Ramos (cell line): ENCODE measurements around the gene UGT2A3.

Experiments used
- in situ Hi-C: fragments of 300-500 bp; cut with MboI; formaldehyde crosslinking; loops from one replicate; pipeline ENCODE4 v1.14.3; 2022; ENCODE audit warnings: low sequenced_read_pairs; ENCODE audit not compliant: unreplicated experiment

The UGT2A3 gene

DNA sequence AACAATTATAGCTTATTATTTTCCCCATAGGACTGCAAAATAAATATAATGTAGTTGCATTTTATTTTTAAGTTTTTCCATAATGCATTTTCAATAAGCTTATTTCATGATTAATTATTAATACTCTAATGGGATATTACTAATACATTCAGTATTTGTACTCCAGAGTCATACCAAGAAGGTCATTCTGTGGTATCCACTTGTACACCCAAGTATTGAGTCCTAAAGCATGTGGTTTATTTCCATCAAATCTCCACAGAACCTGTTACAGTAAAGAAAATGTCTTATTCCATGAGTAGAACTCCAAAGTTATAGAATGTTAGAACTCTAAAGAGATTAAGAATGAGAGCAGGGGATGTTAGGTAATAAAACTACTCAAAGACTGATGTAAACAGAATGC is 30.6 kb downstream of the UGT2A3 start:
- in situ Hi-C loops: no loop called here

DNA sequence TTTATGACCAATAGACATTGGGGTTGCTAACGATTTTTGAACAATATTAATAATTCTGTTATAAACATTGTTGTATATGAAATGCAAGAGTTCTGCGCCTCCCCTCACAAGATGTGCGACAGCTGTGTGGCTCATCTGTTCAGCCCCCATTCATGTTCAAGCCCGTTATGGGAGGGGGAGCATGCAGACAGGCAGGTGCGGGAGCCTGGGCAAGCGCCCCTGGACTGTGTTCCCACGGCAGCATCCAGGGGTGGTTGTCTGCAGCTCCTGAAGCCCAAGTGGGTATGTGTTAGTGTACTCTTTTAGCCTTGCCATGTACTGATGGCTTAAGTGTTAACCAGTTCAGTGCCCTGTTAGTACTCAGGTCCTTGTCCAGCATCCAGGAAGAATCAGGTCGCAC is 34.6 kb downstream of the UGT2A3 start:
- in situ Hi-C loops: no loop called here

DNA sequence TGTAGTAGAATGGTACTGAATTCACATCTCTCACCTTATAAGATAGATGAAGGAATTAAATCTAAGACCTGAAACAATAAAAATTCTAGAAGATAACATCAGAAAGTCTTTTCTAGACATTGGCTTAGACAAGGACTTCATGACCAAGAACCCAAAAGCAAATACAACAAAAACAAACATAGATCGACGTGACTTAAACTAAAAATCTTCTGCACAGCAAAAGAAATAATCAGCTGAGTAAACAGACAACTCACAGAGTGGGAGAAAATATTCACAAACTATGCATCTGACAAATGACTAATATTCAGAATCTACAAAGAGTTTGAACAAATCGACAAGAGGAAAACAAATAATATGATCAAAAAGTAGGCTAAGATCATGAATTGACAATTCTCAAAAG is 38.8 kb downstream of the UGT2A3 start:
- in situ Hi-C loops: no loop called here

DNA sequence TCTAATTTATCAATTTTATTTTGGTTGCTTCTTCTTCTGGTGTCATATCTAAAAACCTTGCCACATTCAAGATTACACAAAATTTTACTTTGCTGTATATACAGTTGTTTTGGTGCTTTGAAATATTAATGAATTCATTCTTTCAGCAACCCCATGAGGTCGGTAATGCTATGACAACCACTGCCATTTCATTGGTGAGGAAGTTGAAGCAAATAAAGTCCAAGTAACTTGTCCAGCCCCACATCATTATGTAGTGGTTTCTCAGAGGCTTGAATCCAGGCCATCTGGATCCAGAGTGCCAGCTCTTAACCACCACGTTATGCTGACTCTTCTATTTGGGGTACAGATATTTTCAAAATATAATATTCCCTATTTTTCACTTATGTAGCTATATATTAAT is 42.2 kb downstream of the UGT2A3 start:
- in situ Hi-C loops: no loop called here

DNA sequence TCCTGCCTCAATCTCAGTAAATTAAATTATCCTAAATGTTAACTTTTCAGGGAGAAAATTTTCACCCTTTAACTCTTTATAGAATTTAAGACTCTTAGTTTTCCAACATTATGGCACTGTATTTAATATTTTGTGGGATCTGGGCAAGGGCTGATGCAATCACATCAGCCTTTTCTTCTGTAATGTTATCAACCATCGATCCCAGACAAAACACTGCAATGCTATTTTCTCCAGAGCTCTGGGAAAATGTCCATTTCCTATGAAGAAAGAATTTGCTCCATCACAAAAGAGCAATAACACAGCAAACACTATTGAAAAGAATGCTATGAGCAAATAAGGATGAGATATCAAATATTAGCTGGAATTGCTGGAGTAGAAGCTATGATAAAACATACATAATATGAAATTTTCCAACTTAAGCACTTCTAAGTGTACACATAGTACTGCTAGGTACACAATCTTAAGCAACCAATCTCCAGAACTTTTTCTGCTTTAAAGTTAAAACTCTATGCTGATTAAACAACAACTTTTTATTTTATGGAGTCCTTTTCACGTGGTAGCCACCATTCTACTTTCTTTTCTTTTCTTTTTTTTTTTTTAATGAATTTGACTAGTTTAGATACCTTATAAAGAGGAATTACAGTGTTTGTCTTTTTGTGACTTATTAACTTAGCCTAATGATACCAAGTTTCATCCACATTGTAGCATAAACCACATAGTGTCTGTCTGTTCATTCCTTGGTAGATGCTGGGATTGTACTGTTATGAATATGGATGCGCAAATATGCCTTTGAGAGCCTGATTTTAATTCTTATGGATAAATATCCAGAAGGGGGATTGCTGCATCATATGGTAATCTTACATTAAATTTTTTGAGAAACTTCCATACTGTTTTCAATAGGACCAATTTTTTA is 43.6 kb downstream of the UGT2A3 start:
- in situ Hi-C loops: no loop called here

DNA sequence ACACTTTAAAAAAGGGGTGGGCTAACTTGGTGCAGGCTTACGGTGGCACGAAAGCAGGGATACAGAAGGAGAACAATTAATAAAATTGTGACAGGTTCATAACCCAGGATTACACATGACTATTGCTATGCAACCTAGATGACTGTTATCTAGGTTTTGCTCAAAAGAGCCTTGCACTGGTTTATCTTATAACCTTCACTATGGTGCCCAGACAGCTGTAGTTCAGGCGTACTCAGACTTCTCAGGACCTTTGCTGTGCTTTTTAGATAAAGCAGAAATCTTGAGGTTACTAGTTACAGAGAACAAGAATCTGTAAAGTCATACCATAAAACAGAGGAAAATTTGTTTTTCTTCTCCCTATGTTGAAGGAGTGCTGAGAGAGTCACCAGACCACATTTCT is 44.4 kb downstream of the UGT2A3 start:
- in situ Hi-C loops: no loop called here

DNA sequence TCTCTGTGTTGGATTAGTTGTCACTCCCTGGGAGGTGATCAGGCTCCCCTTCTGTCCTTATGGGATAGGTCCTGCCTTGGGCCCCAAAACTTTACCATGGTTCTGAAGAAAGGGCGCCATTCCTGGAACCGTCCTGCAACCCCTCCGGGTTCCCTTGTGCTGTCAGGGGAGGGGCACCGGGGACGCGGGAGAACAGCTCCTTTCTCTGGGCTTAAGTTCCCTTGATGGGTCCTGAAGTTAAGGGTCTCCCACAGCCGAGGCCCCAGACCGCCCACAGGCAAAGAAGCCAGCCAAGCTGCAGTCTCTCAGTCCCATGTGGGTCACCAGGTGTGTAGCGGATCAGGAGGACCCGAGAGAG is 44.8 kb downstream of the UGT2A3 start:
- in situ Hi-C loops: no loop called here

DNA sequence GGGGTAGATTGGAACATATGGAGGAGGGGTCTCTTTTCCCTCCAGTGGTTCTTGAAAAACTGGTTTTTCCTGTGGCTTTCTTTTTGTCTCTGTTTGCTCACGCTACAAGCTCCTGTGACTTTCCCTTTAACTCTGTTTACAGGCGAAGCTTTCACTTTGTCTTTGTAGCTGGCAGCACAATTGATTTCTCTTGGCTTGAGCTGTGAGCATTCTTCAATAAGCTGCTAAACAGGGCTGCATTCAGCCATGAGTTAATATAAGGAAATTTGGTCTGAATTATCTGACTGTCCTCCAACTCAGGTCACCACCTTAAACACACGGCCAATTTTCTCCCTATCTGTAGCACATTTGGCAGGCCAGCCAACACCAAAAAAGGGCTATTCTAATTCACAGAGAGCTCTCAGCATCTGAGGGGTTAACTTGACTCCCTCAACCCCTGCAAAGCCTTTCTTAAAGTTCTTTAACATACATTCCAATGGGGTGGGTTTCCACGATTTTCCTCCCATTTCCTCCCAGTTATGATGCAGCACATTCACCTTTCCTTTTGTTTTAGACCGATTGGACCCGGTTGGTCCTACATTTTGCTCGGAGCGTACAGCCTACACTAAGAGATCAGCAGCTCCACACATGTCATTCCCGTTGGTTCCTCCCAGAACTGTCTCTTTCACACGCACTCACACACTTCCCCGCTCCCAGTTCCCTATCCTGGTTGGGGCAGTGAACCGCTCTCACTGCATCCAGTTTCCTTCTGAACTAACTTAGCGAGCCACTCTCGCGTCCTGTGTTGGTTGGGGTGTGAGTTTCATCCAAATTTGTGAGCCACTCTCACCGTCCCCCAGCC is 45.4 kb downstream of the UGT2A3 start:
- in situ Hi-C loops: no loop called here

DNA sequence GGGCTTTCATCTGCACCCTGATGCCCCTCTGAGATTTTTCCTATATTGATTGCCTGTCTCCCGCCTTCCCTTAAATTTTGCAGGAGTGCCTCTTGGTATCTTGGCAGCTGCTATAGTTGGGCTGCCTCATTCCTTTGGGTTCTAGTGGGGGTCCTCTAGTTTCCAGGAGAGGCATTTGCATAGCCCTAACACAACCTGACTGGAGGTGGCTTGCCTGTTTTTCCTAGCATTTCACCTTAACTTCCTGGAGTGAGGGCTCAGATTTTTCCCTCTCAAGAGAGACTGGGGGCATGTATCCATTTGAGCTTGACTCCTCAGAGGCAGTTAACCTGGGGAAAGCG is 46.0 kb downstream of the UGT2A3 start:
- in situ Hi-C loops: no loop called here

DNA sequence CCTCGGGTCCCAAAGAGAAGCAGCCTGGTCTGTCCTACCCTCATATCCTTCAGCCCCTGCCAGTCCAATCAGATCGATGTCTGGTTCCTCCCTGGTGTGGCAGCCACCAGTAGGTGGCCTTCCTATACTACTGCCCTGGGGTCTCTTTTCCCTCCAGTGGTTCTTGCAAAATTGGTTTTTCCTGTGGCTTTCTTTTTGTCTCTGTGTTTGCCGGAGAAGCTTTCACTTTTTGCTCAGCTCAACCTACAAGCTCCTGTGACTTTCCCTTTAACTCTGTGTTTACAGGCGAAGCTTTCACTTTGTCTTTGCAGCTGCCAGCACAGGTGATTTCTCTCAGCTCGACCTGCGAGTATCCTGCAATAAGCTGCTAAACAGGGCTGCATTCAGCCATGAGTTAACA is 46.8 kb downstream of the UGT2A3 start:
- in situ Hi-C loops: no loop called here

DNA sequence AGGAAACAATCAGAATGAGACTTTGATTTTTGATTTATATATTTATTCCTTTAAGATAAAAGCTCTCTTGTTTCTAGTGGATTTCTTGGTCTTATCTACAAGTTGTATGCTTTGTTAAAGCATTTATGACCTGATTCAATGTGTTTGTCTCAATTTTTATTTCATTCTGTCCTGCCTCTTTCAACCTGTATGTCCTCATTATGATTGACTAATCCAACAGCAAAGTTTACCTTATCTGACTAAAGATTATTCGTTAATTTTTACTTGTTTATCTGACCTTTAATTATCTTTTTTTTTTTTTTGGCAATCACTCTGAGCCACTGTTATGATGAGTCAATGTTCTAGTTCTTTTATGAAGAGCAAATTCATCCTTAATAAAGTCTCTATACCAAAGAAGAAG is 54.9 kb downstream of the UGT2A3 start:
- in situ Hi-C loops: no loop called here

DNA sequence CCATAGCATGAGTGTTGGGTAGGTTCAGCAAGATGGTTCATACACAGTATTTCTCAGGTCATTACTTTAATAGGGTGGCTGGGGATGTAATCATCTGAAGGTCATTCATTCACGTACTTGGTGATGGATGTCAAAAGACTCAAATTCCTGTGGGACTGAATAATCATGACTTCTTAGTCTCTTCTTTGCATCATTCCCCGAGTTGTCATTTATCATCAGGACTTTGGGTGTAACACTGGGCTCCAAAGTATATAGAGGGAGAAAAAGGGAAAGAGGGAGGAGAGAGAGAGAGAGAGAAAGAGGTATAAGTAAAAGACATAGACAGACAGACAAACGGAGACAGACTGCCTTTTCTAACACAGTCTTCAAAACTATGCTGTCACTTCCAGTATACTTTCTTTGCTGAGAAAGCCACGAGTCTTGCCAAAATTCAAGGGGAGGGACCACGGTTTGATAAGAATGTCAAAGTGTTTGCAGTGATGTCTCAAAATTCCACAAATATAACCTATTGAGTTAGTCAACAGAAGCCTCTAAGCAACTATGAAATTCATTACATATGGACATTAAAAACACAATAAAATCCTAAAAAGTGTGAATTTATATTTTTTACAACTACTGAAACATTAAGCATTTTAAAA is 55.9 kb downstream of the UGT2A3 start:
- in situ Hi-C loops: no loop called here

DNA sequence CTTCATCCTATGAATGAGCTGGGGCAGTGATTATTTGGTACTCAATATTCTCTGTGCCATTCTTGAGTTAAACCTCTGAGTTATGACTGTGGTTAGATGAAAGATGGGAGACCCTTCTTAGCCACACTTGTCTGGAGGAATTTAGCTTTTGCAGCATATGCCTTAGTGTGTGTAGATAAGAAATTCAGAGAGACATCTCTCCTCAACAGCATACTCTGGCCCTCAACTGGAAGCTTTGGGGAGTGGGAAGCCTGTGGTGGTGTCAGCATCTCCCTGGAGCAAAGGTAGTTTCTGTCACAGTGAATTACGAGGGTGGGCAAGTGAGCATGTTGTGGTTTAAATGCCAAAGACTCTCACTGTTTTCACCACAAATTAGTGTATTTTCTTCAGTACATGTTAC is 58.7 kb downstream of the UGT2A3 start:
- in situ Hi-C loops: no loop called here

DNA sequence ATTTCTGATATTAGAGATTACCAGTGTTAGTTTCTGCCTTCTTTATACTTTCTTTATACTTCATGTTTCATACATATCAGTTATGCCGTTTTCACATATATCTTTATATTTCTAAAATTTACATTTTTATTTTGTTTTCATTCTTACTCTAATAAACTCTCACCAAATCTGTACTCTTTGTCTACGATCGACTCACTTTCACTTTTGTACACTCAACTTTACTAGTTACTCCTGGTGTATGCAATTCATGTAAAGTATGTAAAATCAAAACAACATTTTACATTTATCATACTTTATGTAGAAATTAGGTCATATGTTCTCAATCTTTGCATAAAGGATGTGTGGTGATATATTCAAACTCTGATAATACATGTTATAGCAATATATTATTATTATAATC is 59.9 kb downstream of the UGT2A3 start:
- in situ Hi-C loops: no loop called here

DNA sequence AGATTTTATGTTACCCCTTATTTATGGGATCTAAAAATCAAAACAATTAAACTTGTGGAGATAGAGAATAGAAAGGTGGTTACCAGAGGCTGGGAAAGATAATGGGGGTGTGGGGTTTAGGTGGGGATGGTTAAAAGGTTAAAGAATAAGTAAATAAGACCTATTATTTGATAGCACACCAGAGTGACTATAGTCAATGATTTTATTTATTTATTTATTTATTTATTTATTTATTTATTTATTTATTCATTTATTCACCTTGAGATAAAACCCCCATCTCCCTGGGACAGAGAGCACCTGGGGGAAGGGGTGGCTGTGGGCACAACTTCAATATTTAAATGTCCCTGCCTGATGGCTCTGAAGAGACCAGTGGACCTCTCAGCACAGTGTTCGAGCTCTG is 66.1 kb downstream of the UGT2A3 start:
- in situ Hi-C loops: no loop called here

DNA sequence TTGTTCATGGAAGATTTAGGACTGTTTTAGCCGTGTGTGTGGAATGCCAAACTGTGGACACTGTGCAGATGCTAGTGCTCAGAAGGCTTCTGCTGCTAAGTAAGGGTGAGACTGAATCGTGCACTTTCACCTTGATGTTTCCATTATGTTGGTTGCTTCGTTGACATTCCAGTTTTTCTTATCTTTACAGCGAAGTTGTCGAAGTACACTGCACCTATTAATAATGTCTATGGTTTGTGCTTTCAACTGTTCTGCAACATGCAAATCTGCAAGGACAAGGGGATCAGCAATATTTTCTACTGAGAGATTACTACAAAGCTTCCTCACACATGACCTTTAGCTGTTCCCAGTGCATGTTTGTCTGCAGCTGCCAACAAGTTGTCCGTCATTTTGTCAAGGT is 67.7 kb downstream of the UGT2A3 start:
- in situ Hi-C loops: no loop called here
